ENCODE results near the gene ZDHHC3.
A peak's percentile ranks its signal among the peaks of the same experiment; 100 is the strongest.

The ZDHHC3 gene

DNA sequence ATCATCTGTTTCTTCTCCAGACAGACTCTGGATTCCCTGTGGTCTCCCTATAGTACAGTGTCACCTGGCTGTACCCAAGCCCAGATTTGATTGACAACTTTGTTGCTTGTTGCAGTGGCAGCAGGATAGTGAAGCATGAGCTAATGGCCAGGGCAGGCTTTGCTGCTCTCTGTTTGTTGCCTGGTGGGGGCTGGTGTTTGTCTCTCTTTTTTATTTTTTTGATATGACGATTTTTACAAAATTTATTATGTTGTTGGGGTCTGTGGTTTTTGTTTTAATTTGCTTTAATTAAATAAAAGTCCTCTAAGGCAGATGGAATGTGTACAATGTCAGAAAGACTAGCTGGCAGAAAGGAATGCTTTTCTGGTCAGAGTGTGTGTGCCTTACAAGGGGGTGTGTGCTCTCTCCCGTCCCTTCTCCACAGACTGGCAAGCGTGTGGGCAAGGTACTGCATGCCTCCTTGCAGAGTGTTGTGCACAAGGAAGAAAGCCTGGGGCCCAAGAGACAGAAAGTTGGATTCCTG is 34.9 kb upstream of the ZDHHC3 start:
- Histone ChIP-seq H3K4me1 (ENCODE audit: control insufficient read depth in 2 of 2, insufficient read depth in 2 of 2, low read length in 2 of 2) (peaks cover 0 to 9% of the 10 kb centered on the region in 2 donors), H3K36me3 (ENCODE audit: control insufficient read depth in 2 of 2, insufficient read depth in 2 of 2, low read length in 2 of 2) (peaks cover 23 to 41% of the 10 kb centered on the region in 2 donors), H3K27ac (ENCODE audit: low read depth in 2 of 2, low read length in 2 of 2) (peak overlapping the region; percentile 2 to 75)

DNA sequence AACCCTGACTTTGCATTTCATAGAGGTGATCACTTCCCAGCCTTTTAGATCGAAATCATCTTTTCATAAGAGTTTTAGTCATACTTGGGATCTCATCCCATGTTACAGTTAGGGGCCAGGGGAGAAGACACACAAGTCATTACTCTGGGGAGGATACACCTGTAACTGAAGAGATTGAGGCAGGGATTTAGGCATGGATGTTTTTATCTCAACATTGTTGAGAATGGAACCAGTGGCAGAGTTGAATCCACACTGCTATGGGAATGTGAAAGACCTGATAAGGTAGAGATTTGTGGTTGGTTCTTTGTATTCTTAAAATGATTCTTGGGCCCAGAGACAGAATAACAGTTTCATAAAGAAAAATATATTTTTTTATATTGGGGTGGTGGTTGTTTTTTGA is 33.9 kb upstream of the ZDHHC3 start:
- no peak overlapping the region for H3K9ac ChIP-seq (ENCODE audit: low read depth in 1 of 2, low read length in 2 of 2)
- H3K4me1 ChIP-seq (ENCODE audit: control insufficient read depth in 2 of 2, insufficient read depth in 2 of 2, low read length in 2 of 2) = peaks cover 0 to 9% of the 10 kb centered on the region in 2 donors
- peaks cover 29 to 45% of the 10 kb centered on the region in 2 donors for H3K36me3 ChIP-seq (ENCODE audit: control insufficient read depth in 2 of 2, insufficient read depth in 2 of 2, low read length in 2 of 2)
- H3K4me3 ChIP-seq (ENCODE audit: low read length in 2 of 2) = no peak overlapping the region
- no peak overlapping the region for H3K27ac ChIP-seq (ENCODE audit: low read depth in 2 of 2, low read length in 2 of 2)
- no peaks in the 10 kb centered on the region for H3K9me3 ChIP-seq (ENCODE audit: control insufficient read depth in 2 of 2, low read length in 2 of 2)
- no peaks in the 10 kb centered on the region for H3K27me3 ChIP-seq (ENCODE audit: control insufficient read depth in 2 of 2, insufficient read depth in 2 of 2, low read length in 2 of 2)

More for the DNA sequence above, 34.9 kb upstream of the ZDHHC3 start:
- Histone ChIP-seq H3K4me3 (ENCODE audit: low read length in 2 of 2) (no peak overlapping the region), H3K9me3 (ENCODE audit: control insufficient read depth in 2 of 2, low read length in 2 of 2) (no peaks in the 10 kb centered on the region), H3K27me3 (ENCODE audit: control insufficient read depth in 2 of 2, insufficient read depth in 2 of 2, low read length in 2 of 2) (no peaks in the 10 kb centered on the region), H3K9ac (ENCODE audit: low read depth in 1 of 2, low read length in 2 of 2) (peak overlapping the region in 1 of 2 donors; percentile 3)

DNA sequence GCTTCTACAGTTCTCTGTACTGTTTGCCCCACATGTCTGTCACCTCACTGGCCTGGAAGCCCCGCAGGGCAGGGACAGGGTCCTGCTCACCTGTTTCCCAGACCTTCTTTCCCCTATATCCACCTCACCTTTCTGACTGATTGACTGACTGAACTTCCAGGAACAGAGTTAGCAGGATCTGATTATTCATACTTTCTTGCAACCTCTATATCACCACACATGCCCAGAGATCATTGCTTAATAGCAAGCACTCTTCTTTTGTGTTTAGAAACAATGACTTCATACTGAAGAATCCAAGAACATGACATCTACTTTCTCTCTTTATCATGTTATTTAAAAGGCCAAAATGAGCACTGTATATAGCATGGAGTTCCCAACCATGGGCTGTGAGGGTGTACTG is 32.1 kb upstream of the ZDHHC3 start:
- Histone ChIP-seq H3K9me3 (ENCODE audit: control insufficient read depth in 2 of 2, low read length in 2 of 2) (no peaks in the 10 kb centered on the region), H3K4me1 (ENCODE audit: control insufficient read depth in 2 of 2, insufficient read depth in 2 of 2, low read length in 2 of 2) (peaks cover 0 to 9% of the 10 kb centered on the region in 2 donors), H3K27ac (ENCODE audit: low read depth in 2 of 2, low read length in 2 of 2) (no peak overlapping the region), H3K4me3 (ENCODE audit: low read length in 2 of 2) (no peak overlapping the region), H3K27me3 (ENCODE audit: control insufficient read depth in 2 of 2, insufficient read depth in 2 of 2, low read length in 2 of 2) (no peaks in the 10 kb centered on the region), H3K36me3 (ENCODE audit: control insufficient read depth in 2 of 2, insufficient read depth in 2 of 2, low read length in 2 of 2) (peaks cover 37 to 43% of the 10 kb centered on the region in 2 donors), H3K9ac (ENCODE audit: low read depth in 1 of 2, low read length in 2 of 2) (no peak overlapping the region)

DNA sequence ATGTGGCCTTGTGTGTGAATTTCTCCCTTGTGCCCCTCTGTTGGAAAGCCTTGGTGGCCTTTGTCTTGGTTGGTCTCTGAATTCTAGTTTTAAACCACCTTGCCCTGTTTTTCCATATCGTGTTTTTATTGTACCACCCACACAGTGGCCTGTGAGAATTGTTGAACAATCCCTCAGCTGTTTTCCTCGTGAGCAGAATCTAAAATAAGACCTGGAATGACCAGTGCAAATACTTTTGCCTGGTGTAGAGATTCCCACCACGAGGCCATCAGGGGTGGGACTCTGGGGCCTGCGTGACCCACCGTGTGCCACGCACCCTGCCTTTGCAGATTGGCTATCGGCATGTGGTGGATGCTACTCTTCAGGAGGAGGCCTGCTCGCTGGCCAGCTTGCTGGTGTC is 31.1 kb upstream of the ZDHHC3 start:
- Histone ChIP-seq H3K4me3 (ENCODE audit: low read length in 2 of 2) (no peak overlapping the region), H3K27me3 (ENCODE audit: control insufficient read depth in 2 of 2, insufficient read depth in 2 of 2, low read length in 2 of 2) (no peaks in the 10 kb centered on the region), H3K9ac (ENCODE audit: low read depth in 1 of 2, low read length in 2 of 2) (no peak overlapping the region), H3K36me3 (ENCODE audit: control insufficient read depth in 2 of 2, insufficient read depth in 2 of 2, low read length in 2 of 2) (peaks cover 39 to 47% of the 10 kb centered on the region in 2 donors), H3K9me3 (ENCODE audit: control insufficient read depth in 2 of 2, low read length in 2 of 2) (no peaks in the 10 kb centered on the region), H3K4me1 (ENCODE audit: control insufficient read depth in 2 of 2, insufficient read depth in 2 of 2, low read length in 2 of 2) (peaks cover 0 to 4% of the 10 kb centered on the region in 2 donors), H3K27ac (ENCODE audit: low read depth in 2 of 2, low read length in 2 of 2) (no peak overlapping the region)

DNA sequence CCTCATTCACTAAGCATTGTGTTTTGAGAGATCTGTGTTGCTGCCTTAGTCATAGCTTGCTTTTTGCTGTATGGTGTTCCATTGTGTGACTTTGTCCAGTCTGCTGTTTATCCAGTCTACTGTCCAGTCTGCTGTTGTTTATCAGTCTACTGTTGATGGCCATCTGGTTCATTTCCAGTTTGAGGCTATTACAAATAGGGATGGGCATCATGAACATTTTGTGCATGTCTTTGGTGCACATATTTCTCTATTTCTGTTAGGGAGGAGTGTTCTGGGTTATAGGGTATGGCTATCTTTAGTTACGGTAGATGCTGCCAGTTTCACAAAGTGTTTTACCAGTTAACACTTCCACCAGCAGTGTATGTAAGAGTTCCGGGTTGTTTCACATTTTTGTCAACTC is 27.9 kb upstream of the ZDHHC3 start:
- Histone ChIP-seq H3K9ac (ENCODE audit: low read depth in 1 of 2, low read length in 2 of 2) (no peak overlapping the region), H3K4me1 (ENCODE audit: control insufficient read depth in 2 of 2, insufficient read depth in 2 of 2, low read length in 2 of 2) (no peaks in the 10 kb centered on the region), H3K27me3 (ENCODE audit: control insufficient read depth in 2 of 2, insufficient read depth in 2 of 2, low read length in 2 of 2) (no peaks in the 10 kb centered on the region), H3K4me3 (ENCODE audit: low read length in 2 of 2) (no peak overlapping the region), H3K36me3 (ENCODE audit: control insufficient read depth in 2 of 2, insufficient read depth in 2 of 2, low read length in 2 of 2) (peaks cover 44 to 64% of the 10 kb centered on the region in 2 donors), H3K27ac (ENCODE audit: low read depth in 2 of 2, low read length in 2 of 2) (no peak overlapping the region), H3K9me3 (ENCODE audit: control insufficient read depth in 2 of 2, low read length in 2 of 2) (no peaks in the 10 kb centered on the region)

DNA sequence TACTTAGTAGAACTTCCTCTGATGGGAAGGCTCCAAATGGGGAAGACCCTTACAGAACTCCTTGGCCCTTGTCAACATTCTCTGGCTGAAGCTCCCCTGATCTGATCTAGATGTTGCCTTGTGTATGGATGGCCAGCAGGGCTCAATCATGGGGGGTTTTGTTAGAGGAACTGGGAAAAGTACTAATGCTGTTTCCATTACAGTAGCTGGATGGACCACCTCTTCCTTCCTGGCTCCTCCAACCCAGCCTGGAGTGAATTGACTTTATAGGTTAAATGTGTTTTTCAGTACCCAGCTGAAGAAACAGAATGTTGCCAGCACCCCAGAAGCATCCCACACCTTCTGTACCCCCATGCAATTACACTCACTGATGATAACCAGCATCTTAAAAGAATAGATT is 27.4 kb upstream of the ZDHHC3 start:
- no peaks in the 10 kb centered on the region for H3K9me3 ChIP-seq (ENCODE audit: control insufficient read depth in 2 of 2, low read length in 2 of 2)
- no peak overlapping the region for H3K4me3 ChIP-seq (ENCODE audit: low read length in 2 of 2)
- H3K9ac ChIP-seq (ENCODE audit: low read depth in 1 of 2, low read length in 2 of 2) = no peak overlapping the region
- H3K36me3 ChIP-seq (ENCODE audit: control insufficient read depth in 2 of 2, insufficient read depth in 2 of 2, low read length in 2 of 2) = peaks cover 46 to 62% of the 10 kb centered on the region in 2 donors
- no peaks in the 10 kb centered on the region for H3K27me3 ChIP-seq (ENCODE audit: control insufficient read depth in 2 of 2, insufficient read depth in 2 of 2, low read length in 2 of 2)
- no peak overlapping the region for H3K27ac ChIP-seq (ENCODE audit: low read depth in 2 of 2, low read length in 2 of 2)
- H3K4me1 ChIP-seq (ENCODE audit: control insufficient read depth in 2 of 2, insufficient read depth in 2 of 2, low read length in 2 of 2) = no peaks in the 10 kb centered on the region

DNA sequence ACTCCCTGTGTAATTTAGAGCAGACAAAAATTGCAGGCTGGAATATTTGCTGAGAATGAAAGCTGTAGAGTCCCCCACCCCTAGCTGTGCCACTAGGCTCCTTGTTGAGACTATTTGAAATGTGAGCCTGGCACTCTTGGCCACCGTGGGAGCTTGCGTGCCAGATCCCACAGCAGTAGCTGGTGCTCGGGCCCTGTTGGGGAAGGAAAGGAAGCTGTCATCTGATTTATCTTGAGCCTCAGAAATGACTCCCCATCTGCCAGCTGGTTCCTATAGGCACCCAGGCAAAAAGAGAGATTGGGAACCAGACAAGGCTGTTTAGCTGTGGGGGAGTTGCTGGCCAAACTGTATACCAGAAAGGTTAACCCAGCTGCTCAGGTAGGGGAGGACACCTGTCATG is 26.7 kb upstream of the ZDHHC3 start:
- H3K9ac ChIP-seq (ENCODE audit: low read depth in 1 of 2, low read length in 2 of 2) = no peak overlapping the region
- H3K4me3 ChIP-seq (ENCODE audit: low read length in 2 of 2) = no peak overlapping the region
- no peaks in the 10 kb centered on the region for H3K9me3 ChIP-seq (ENCODE audit: control insufficient read depth in 2 of 2, low read length in 2 of 2)
- H3K4me1 ChIP-seq (ENCODE audit: control insufficient read depth in 2 of 2, insufficient read depth in 2 of 2, low read length in 2 of 2) = no peaks in the 10 kb centered on the region
- no peaks in the 10 kb centered on the region for H3K27me3 ChIP-seq (ENCODE audit: control insufficient read depth in 2 of 2, insufficient read depth in 2 of 2, low read length in 2 of 2)
- peaks cover 40 to 62% of the 10 kb centered on the region in 2 donors for H3K36me3 ChIP-seq (ENCODE audit: control insufficient read depth in 2 of 2, insufficient read depth in 2 of 2, low read length in 2 of 2)
- H3K27ac ChIP-seq (ENCODE audit: low read depth in 2 of 2, low read length in 2 of 2) = no peak overlapping the region

DNA sequence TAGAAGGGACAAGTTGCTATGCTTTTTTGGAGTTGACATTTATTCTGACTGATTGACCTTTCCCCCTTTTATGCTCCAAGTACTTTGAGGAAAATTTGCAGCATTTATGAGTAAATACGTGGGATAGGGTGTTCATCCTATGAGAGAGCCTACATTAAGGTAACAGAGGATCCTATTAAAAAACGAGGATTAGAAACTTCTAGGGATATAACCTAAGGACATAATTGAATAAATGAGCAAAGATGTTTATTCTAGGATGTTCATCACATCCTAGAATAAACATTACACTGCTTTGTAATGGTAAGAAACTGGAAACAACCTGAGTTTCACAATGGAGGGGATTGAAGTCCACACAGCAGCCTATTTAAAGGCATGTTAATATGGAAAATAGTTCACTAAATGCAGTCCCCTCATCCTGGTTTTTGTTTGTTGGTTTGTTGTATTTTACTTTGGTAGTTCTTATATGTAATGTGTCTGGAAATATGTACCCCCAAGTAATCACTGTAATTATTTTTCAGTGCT is 26.2 kb upstream of the ZDHHC3 start:
- H3K27me3 ChIP-seq (ENCODE audit: control insufficient read depth in 2 of 2, insufficient read depth in 2 of 2, low read length in 2 of 2) = no peaks in the 10 kb centered on the region
- peaks cover 35 to 60% of the 10 kb centered on the region in 2 donors for H3K36me3 ChIP-seq (ENCODE audit: control insufficient read depth in 2 of 2, insufficient read depth in 2 of 2, low read length in 2 of 2)
- no peak overlapping the region for H3K9ac ChIP-seq (ENCODE audit: low read depth in 1 of 2, low read length in 2 of 2)
- no peak overlapping the region for H3K27ac ChIP-seq (ENCODE audit: low read depth in 2 of 2, low read length in 2 of 2)
- no peaks in the 10 kb centered on the region for H3K4me1 ChIP-seq (ENCODE audit: control insufficient read depth in 2 of 2, insufficient read depth in 2 of 2, low read length in 2 of 2)
- no peak overlapping the region for H3K4me3 ChIP-seq (ENCODE audit: low read length in 2 of 2)
- no peaks in the 10 kb centered on the region for H3K9me3 ChIP-seq (ENCODE audit: control insufficient read depth in 2 of 2, low read length in 2 of 2)

DNA sequence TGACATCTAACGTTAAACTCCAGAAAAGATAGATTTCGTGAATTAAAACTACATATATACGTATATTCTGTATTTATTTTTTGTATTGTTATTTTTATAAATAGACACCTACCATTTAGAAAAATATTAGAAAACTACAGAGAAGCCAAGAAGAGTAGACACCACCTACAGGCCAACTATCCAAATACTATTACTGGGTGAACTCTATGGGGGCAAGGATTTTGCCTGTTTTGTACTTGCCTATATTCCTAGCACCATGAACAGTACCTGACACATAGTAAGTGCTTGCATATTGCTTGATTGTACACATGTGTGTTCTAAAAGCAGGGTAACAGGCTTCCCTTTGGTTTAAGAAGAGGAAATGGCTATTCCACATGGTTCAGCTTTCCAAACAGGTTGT is 25.8 kb upstream of the ZDHHC3 start:
- H3K4me1 ChIP-seq (ENCODE audit: control insufficient read depth in 2 of 2, insufficient read depth in 2 of 2, low read length in 2 of 2) = no peaks in the 10 kb centered on the region
- no peaks in the 10 kb centered on the region for H3K9me3 ChIP-seq (ENCODE audit: control insufficient read depth in 2 of 2, low read length in 2 of 2)
- peaks cover 35 to 58% of the 10 kb centered on the region in 2 donors for H3K36me3 ChIP-seq (ENCODE audit: control insufficient read depth in 2 of 2, insufficient read depth in 2 of 2, low read length in 2 of 2)
- no peak overlapping the region for H3K4me3 ChIP-seq (ENCODE audit: low read length in 2 of 2)
- H3K27ac ChIP-seq (ENCODE audit: low read depth in 2 of 2, low read length in 2 of 2) = no peak overlapping the region
- H3K9ac ChIP-seq (ENCODE audit: low read depth in 1 of 2, low read length in 2 of 2) = no peak overlapping the region
- no peaks in the 10 kb centered on the region for H3K27me3 ChIP-seq (ENCODE audit: control insufficient read depth in 2 of 2, insufficient read depth in 2 of 2, low read length in 2 of 2)

DNA sequence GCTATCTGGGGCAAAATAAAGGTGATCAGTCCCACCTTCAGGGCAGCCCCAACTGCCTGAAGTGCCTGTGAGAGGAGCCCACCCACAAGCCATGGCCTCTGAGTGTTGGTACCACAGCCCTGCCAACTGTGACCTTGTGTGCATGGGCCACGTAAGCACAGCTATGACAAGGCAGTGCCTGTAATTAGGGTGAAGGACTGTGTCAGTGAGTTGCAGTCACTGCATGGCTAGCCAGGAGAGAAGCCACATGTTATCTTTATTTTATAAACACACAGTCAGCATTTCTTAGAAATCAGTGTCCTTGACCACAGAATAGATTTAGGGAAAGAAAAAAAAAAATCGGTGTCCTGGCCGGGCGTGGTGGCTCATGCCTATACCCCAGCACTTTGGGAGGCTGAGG is 24.8 kb upstream of the ZDHHC3 start:
- Histone ChIP-seq H3K9me3 (ENCODE audit: control insufficient read depth in 2 of 2, low read length in 2 of 2) (no peaks in the 10 kb centered on the region), H3K36me3 (ENCODE audit: control insufficient read depth in 2 of 2, insufficient read depth in 2 of 2, low read length in 2 of 2) (peaks cover 35 to 58% of the 10 kb centered on the region in 2 donors), H3K4me1 (ENCODE audit: control insufficient read depth in 2 of 2, insufficient read depth in 2 of 2, low read length in 2 of 2) (peaks cover 0 to 5% of the 10 kb centered on the region in 2 donors), H3K27ac (ENCODE audit: low read depth in 2 of 2, low read length in 2 of 2) (no peak overlapping the region), H3K27me3 (ENCODE audit: control insufficient read depth in 2 of 2, insufficient read depth in 2 of 2, low read length in 2 of 2) (no peaks in the 10 kb centered on the region), H3K4me3 (ENCODE audit: low read length in 2 of 2) (no peak overlapping the region), H3K9ac (ENCODE audit: low read depth in 1 of 2, low read length in 2 of 2) (no peak overlapping the region)

Data from mucosa of rectum (tissue), 2 donors.